Activated T-cell treated with anti-CD3 and anti-CD28 coated beads for 1 hour (primary cell): ENCODE measurements around the gene GP1BB.

Source experiments
- DNase-seq: peaks from one replicate; pipeline ENCODE4 v3.0.0-alpha.2; 2020; ENCODE audit warnings: low read depth

GP1BB gene

DNA sequence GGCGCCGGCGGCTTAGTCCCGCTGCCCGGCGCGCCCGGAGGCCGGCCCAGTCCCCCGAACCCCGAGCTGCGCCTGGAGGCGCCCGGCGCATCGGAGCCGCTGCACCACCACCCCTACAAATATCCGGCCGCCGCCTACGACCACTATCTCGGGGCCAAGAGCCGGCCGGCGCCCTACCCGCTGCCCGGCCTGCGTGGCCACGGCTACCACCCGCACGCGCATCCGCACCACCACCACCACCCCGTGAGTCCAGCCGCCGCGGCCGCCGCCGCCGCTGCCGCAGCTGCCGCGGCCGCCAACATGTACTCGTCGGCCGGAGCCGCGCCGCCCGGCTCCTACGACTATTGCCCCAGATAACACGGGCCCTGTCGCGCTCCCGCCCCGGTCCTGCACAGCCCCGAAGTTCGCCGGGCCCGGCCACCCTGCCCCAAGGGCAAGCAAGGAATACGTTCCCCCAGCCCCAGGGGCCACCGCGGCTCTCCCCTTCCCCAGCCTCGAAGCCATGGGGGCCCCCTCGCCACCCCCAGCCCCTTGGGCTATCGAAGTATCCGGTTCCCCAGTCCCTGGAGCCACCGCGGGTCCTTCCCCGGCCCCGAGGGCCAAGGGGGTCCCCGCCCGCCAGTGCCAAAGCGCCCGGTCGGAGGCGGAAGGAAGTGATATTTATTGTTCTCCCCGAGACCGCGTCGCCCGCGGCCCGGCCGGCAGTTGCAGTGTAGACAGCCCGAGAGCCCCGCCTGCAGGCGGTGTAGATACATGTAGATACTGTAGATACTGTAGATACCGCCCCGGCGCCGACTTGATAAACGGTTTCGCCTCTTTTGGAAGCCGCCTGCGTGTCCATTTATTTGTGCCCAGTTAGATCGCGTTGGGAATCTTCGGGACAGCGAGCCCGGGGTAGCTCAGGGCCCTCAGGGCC, 43.4 kb downstream of the GP1BB start:
- DNase-seq = peak; percentile 19

- no peak for DNase-seq
These were observed 44.3 kb downstream of the GP1BB start for GRCh38 chr22:19767427-19768341.

DNA sequence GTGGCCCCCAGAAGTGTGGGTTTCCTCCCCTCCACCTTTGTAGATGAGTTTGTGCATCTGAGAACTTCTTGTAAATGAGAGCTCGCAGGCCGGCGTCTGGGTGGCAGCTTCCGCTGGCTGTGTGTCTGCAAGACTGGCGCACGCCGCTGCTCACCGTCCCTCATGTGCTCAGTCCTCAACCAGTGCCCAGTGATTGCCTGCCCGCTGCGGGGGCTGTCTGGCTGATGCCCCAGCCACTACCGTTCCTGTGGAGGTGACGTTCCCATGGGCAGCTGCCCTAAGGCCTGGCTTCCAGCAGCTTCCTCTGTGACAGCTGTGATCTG, 46.0 kb downstream of the GP1BB start:
- no peak for DNase-seq

DNA sequence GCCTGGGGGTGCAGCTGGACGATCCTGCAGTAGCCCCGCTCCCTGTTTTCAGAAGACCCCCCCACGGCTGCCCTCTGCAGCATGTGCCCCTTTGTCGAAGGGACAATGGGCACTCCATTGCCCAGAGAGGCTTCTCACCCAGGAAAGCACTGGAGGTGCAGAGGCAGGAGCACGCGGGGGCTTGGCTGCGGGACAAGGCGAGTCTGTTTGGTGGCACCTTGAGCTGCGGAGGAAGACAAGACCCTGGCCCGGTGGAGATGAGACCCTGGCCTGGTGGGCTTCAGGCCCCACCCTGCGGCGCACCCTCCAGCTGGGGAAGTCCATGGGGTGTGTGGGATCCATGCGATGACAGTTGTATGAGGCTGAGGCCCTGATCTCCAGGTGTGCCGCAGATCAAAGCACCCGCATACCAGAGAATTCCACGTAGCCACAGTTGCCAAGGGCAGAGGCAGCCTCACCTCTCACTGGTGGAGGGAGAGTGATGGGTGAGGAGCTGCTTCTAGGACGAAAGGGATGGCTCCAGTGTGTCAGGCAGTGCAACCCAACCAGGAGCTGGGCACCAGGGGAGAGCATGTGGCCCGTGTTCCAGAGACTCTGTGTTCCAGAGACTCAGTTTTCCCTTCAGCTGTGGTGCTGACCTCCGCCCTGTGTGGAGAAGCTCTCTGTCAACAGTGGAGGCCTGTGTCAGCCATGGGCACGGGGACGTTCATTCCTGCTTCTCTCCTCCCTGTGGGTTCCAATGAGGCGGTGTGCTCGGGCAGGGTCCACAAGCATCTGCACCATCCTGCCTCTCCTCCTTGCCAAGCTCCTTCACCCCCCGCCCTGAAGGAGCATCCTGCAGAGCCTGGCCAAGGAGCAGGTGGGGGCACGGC, 47.2 kb downstream of the GP1BB start:
- no peak for DNase-seq

DNA sequence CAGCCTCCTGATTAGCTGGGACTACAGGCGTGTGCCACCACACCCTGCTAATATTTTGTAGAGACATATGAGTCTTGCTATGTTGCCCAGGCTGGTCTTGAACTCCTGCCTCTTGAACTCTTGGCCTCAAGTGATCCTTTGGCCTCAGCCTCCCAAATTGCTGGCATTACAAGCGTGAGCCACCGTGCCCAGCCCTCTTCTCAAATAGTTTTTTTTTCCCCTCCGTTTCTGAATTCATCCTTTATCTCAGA, 49.0 kb downstream of the GP1BB start:
- no peak for DNase-seq

- DNase-seq = no peak
These were observed 49.5 kb downstream of the GP1BB start for GRCh38 chr22:19772673-19773469.

DNA sequence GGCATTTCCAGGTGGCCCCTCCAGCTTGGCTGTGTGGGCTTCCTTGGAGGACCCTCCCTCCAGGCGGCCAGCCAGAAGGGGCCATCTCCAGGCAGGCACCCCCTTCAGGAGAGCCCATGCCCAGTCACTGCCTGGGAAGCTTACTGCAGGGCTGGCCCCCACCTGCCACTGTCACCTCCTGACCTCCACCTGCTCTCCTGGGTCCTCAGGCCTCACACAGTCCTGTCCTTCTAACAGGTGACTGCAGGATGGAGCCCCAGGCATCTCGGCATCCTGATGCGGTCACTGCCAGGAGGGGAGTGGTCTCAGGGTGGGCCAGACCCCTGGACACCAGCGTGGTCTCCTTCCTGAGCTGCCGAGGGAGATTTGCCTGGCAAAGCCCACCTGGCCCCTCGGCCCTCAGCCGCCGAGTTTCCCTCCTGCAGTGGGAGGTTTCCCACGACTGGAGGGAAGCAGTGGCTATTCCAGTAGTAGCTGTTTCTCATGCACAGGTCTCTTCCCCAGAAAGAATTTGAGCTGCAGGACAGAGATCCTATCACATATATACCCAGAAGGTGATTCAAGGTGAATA, 50.2 kb downstream of the GP1BB start:
- no peak for DNase-seq
